ENCODE data around the gene AKAP13. TPM values are rescaled to one million over a fixed set of nuclear protein-coding genes. Genes with fewer than 3 reads are reported as not detected.

AKAP13 gene
- polyA plus RNA-seq, 1 donor from 2014 or later, result 10.0 TPM

- TF ChIP-seq MXI1 (conservative IDR thresholded peaks at IDR 0.05; ENCODE audit: poor library complexity, severe bottlenecking), result no peak
- TF ChIP-seq POLR2AphosphoS5 (IDR thresholded peaks at IDR 0.05), result no peak
- TF ChIP-seq EP300 (conservative IDR thresholded peaks at IDR 0.05; ENCODE audit: poor library complexity, severe bottlenecking), result no peak
- TF ChIP-seq REST (IDR thresholded peaks at IDR 0.05; ENCODE audit: borderline replicate concordance), result no peak
- no peak for TF ChIP-seq EZH2 (IDR thresholded peaks at IDR 0.05; ENCODE audit: borderline replicate concordance, insufficient read depth, low read length, poor library complexity, severe bottlenecking)
- TF ChIP-seq RAD21 (conservative IDR thresholded peaks at IDR 0.05), result no peak
- TF ChIP-seq SMC3 (conservative IDR thresholded peaks at IDR 0.05; ENCODE audit: poor library complexity), result no peak
- no peak for TF ChIP-seq CTCF (IDR thresholded peaks at IDR 0.05; ENCODE audit: poor library complexity, severe bottlenecking)
- no peak for TF ChIP-seq TAF1 (IDR thresholded peaks at IDR 0.05; ENCODE audit: low read depth)
- Histone ChIP-seq H4K20me1 (ENCODE audit: insufficient read depth) (no peaks in the 10 kb centered on the region), H3K36me3 (ENCODE audit: insufficient read depth, low read length) (no peaks in the 10 kb centered on the region)
Measured at GRCh38 chr15:85562824-85563223, 182.4 kb downstream of the AKAP13 start.

GRCh38 chr15:85563328-85563727 lies 182.9 kb downstream of the AKAP13 start:
- no peaks in the 10 kb centered on the region for H3K27me3 ChIP-seq (ENCODE audit: insufficient read depth, low read depth, low read length)
- no peaks in the 10 kb centered on the region for H3K36me3 ChIP-seq (ENCODE audit: insufficient read depth, low read length)
- peaks cover 3% of the 10 kb centered on the region for H3F3A ChIP-seq (ENCODE audit: insufficient read depth, low read length, poor library complexity, severe bottlenecking)
- no peaks in the 10 kb centered on the region for H4K20me1 ChIP-seq (ENCODE audit: insufficient read depth)
- no peak overlapping the region for H3K4me2 ChIP-seq (ENCODE audit: low read length)
- no peaks in the 10 kb centered on the region for H3K79me2 ChIP-seq (replicated peaks; ENCODE audit: insufficient read depth, low read length)
- no peaks in the 10 kb centered on the region for H3K9me2 ChIP-seq (ENCODE audit: insufficient read depth, low read length)
- no peak overlapping the region for H3K27ac ChIP-seq (ENCODE audit: low read length)
- no peaks in the 10 kb centered on the region for H3K9me3 ChIP-seq (ENCODE audit: low read length)
- no peak overlapping the region for H3K4me3 ChIP-seq (ENCODE audit: low read length)
- TF ChIP-seq MXI1 (conservative IDR thresholded peaks at IDR 0.05; ENCODE audit: poor library complexity, severe bottlenecking), result no peak
- no peak for TF ChIP-seq EZH2 (IDR thresholded peaks at IDR 0.05; ENCODE audit: borderline replicate concordance, insufficient read depth, low read length, poor library complexity, severe bottlenecking)
- TF ChIP-seq REST (IDR thresholded peaks at IDR 0.05; ENCODE audit: borderline replicate concordance), result no peak
- TF ChIP-seq CTCF (IDR thresholded peaks at IDR 0.05; ENCODE audit: poor library complexity, severe bottlenecking), result no peak
- TF ChIP-seq EP300 (conservative IDR thresholded peaks at IDR 0.05; ENCODE audit: poor library complexity, severe bottlenecking), result no peak
- TF ChIP-seq TAF1 (IDR thresholded peaks at IDR 0.05; ENCODE audit: low read depth), result no peak
- no peak overlapping the region for H2AFZ ChIP-seq (ENCODE audit: low read depth, low read length)
- no peak overlapping the region for H3K9ac ChIP-seq (ENCODE audit: low read length)

More at GRCh38 chr15:85562824-85563223, 182.4 kb downstream of the AKAP13 start:
- Histone ChIP-seq H3F3A (ENCODE audit: insufficient read depth, low read length, poor library complexity, severe bottlenecking) (peaks cover 3% of the 10 kb centered on the region), H3K27me3 (ENCODE audit: insufficient read depth, low read depth, low read length) (no peaks in the 10 kb centered on the region), H3K9ac (ENCODE audit: low read length) (no peak overlapping the region), H3K79me2 (replicated peaks; ENCODE audit: insufficient read depth, low read length) (no peaks in the 10 kb centered on the region), H3K27ac (ENCODE audit: low read length) (no peak overlapping the region), H3K4me2 (ENCODE audit: low read length) (no peak overlapping the region), H3K4me3 (ENCODE audit: low read length) (no peak overlapping the region), H2AFZ (ENCODE audit: low read depth, low read length) (no peak overlapping the region), H3K9me2 (ENCODE audit: insufficient read depth, low read length) (no peaks in the 10 kb centered on the region), H3K9me3 (ENCODE audit: low read length) (no peaks in the 10 kb centered on the region)

Data from neural cell (in vitro differentiated cells).